GM18909 (cell line): ENCODE measurements around the gene PFDN4.

Experiments used
- ATAC-seq: cut with Tn5 transposase; IDR thresholded peaks from one replicate; pipeline ENCODE4 v1.9.1; 2021; ENCODE audit warnings: mild to moderate bottlenecking; ENCODE audit not compliant: unreplicated experiment, poor library complexity

The PFDN4 gene

DNA sequence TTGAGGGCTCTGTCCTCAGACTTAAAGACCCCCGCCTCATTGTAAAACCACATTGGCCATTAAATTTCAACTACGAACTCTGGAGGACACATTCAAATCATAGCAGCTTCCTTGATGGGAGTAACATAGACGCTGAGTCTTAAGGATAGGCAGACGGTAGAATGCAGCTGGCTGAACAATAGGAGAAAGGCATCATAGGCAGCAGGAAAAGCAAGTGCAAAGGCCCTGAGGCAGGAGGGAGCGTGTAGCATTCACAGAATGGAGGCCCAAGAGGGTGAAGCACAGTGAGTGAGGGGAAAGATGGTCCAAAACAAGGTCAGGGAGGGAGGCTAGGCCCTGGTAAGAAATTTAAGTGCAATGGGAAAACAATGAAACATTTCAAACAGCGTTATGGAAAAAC, 8.6 kb upstream of the PFDN4 start:
- no peak for ATAC-seq

DNA sequence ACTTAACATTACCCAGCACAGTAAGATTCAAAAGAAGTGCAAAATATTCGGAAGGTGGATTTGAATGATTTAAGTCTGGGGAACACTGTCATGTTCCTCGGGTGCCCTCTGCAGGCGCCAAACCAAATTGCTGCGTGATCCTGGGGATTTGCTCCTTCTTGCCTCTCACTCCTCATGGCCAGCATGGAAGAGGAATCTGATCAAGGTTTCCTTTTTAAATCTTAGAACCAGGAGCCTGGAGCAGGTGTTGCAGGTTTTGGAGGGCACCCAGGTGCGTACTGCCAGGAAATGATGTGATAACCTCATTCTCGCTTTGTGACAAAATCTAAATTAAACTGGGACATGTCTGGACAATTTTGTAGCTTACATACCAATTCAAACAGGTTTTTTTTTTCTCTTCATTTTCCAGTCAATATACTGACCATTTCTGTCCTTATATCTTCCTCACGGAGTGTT, 8.1 kb upstream of the PFDN4 start:
- no peak for ATAC-seq

- ATAC-seq: no peak
Observed at GRCh38 chr20:54200487-54201267, 7.2 kb upstream of the PFDN4 start.

- ATAC-seq: no peak
Observed at GRCh38 chr20:54201268-54201846, 6.5 kb upstream of the PFDN4 start.

DNA sequence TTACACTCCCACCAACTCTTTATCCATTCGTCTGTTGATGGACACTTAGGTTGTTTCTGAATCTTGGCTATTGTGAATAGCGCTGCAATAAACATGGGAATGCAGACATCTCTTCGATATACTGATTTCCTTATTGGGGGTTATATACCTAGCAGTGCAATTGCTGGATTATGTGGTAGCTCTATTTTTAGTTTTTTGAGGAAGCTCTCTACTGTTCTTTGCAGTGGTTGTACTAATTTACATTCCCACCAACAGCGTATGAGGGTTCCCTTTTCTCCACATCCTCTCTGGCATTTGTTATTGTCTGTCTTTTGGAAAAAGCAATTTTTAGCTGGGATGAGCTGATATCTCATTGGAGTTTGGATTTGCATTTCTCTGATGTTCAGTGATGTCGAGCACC, 4.6 kb upstream of the PFDN4 start:
- no peak for ATAC-seq

GRCh38 chr20:54204063-54204462, 3.8 kb upstream of the PFDN4 start:
- ATAC-seq: no peak

- no peak for ATAC-seq
Observed at GRCh38 chr20:54204481-54204880, 3.4 kb upstream of the PFDN4 start.

GRCh38 chr20:54205450-54205849, 2.4 kb upstream of the PFDN4 start:
- ATAC-seq: no peak

GRCh38 chr20:54207053-54207742, 689 bp upstream of the PFDN4 start:
- ATAC-seq: no peak

DNA sequence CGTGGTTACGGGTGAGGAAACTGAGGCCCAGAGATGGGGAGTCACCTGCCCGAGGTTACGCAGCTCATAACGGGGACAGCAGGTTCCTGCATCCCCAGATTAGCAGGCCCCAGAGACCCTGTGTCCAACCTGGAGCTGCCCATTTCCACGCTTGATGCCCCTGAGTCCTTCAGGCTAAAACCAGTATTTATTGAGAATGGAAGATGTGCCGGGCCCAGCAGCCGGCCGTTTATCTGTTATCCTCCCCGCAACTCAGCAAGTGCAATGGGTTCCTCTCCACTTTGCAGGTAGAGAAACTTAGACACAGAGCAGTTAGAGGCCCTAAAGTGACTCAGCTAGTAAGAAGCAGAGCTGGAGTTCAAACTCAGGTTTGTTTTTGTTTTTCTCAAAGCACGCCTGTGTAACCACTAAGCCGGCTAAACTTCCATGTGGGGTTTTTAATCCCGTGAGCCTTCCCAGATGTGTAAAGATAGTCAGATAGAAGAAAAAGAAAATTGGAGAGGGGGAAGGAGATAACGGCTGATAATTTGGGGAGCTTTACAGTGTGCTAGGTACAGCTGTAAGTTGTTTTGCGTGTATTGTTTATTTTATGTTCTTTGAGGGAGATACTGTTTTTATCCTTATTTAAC, 775 bp downstream of the PFDN4 start:
- ATAC-seq: peak; percentile 16

- ATAC-seq: no peak
Observed at GRCh38 chr20:54209216-54209813, 1.4 kb downstream of the PFDN4 start.

DNA sequence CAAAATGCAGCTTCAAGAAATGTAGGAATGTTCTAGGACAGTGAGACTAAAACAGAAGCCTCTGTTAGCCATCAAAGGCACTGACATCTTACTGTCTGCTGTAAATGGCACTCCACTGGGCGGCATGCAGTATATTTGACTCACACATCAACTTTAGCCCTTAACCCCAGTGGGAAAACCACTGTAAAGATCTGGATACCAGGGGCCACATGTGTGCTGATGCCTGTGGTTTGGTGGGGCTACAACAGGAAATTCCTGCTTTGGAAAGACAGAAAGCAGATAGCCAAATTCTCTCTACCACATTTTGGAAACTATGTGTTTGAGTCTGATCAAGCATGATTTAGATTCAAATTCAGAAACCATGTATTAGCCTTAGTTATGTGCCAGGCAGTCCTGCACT, 4.3 kb downstream of the PFDN4 start:
- no peak for ATAC-seq

- ATAC-seq: no peak
Observed at GRCh38 chr20:54212871-54213270, 5.0 kb downstream of the PFDN4 start.

DNA sequence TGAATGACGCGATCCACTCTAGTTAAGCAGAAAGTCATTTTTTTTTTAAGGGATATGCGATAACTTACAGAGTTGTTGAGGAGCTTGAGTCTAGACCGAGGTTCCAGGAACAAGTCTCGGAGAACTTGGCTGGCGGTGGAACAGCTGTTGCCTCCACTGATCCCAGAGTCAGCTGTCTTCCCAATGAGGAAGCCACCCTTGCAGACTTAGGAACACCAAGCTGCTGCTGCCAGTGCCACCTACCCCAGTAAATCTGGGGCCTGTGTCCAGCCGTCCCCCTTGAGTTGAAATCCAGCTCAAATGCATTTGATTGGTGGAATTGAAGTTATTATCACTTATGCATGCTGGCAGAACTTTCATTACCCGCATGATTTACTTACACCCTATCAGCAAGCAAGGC, 6.7 kb downstream of the PFDN4 start:
- ATAC-seq: no peak

- ATAC-seq: no peak
Observed at GRCh38 chr20:54215157-54215789, 7.4 kb downstream of the PFDN4 start.

DNA sequence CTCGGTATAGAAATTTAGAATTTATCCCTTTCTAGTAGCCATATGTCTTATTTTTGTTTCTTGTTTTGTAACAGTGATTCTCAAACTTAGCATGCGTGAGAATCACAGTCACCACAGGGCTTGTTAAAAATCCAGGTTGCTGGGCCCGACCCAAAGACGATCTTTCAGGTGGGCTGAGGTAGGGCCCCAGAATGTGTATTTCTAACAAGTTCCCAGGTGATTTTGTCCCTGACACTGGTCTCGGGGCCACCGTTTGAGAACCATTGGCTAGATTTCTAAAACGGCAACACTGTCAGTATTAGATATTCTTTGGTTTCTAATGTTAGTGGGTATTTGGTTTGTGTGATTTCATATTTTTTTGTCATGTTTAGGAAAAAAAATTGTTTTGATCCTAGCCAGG, 9.9 kb downstream of the PFDN4 start:
- ATAC-seq: no peak

DNA sequence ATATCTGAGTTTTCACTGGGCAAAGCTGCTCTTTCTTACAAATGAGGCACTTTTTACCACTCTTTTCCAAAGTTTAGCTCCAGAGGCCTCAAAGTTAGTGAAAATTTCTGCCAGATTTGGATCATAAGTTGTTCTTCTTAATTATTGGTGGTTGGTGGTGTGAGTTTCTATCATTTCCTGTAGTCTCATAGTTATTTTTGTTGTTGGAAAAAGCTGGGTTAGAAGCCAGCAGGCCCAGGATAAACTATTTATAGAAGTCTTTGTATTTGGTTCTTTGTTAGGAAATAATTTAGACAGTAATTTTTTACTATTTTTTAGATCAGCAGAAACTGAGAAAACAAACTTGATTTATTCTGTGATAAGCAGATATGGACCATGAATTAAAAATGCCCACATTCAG, 10.6 kb downstream of the PFDN4 start:
- ATAC-seq: no peak

DNA sequence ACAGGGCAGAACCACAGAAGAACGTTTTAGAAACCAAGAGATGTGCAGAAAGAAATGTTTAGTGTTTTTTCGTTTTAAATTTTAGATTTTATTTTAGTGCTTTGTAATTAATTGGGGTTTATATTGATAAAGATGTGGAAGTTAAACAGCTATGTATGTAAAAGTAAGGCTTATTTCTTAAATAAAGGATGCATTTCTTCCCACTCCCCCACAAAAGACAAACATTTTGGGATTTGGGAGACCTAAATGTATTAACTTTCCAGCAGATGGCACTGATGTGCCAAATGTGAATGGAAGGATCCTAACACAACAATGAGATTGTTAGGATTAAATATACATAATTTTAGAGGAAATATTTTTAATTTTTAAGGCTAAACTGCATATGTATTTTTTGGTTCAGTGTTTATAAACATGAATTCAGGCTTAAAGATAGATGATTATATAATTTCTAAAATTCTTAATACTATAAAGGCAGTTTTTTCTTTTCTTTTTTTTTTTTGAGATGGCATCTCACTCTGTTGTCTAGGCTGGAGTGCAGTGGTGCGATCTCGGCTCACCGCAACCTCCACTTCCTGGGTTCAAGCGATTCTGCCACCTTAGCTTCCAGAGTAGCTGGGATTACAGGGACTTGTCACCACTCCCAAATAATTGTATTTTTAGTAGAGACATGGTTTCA, 12.0 kb downstream of the PFDN4 start:
- ATAC-seq: no peak

GRCh38 chr20:54220722-54221121, 12.8 kb downstream of the PFDN4 start:
- ATAC-seq: no peak

GRCh38 chr20:54221353-54221752, 13.5 kb downstream of the PFDN4 start:
- ATAC-seq: peak; percentile 54
